NCI-H510A (cell line): ENCODE measurements around the gene OAS1.
A peak's percentile ranks its signal among the peaks of the same experiment; 100 is the strongest.

Experiments used
- DNase-seq: peaks from one replicate; lab custom pipeline; 2025; lab: John Stamatoyannopoulos, UW

Gene OAS1

DNA sequence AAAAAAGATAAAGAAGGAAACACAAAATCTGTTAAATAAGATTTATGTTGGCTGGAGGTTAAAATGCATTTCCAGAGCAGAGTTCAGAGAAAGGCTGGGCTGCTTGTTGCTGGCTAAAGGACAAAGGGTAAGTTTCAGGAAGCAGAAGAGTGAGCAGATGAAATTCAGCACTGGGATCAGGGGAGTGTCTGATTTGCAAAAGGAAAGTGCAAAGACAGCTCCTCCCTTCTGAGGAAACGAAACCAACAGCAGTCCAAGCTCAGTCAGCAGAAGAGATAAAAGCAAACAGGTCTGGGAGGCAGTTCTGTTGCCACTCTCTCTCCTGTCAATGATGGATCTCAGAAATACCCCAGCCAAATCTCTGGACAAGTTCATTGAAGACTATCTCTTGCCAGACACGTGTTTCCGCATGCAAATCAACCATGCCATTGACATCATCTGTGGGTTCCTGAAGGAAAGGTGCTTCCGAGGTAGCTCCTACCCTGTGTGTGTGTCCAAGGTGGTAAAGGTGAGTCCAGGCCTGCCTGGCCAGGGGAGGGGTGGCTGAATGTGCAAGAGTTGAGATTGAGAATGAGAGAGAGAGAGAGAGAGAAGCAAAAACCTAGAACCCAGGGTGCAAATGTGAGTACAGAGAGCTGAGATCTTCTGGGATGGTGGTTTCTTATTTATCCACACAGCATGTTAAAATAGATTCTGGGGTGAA lies at the start of gene OAS1:
TSS of gene OAS1 (plus strand) at position 251 of the 703 bp plus-strand sequence. CDS start at position 329, 78 bp downstream.
- peak; percentile 41 for DNase-seq

DNA sequence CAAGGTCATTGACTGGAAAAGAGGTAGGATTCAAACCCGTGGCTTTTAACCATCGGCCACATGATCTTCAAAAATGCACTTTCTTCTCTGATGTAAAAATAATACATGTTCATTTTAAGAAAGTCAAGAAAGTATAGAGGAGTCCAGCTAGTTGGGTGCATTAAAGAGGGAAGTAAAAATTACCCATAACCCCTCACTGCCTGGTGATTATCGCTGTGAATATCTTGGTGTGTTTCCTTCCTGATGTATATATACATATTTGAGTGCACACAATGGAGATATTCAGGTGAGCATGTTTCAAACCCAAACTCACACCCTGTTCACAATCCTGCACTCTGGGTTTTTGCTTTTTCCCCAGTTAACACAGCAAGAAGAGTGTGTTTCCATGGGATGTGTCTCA lies 47.5 kb upstream of the OAS1 start:
- DNase-seq = no peak

DNA sequence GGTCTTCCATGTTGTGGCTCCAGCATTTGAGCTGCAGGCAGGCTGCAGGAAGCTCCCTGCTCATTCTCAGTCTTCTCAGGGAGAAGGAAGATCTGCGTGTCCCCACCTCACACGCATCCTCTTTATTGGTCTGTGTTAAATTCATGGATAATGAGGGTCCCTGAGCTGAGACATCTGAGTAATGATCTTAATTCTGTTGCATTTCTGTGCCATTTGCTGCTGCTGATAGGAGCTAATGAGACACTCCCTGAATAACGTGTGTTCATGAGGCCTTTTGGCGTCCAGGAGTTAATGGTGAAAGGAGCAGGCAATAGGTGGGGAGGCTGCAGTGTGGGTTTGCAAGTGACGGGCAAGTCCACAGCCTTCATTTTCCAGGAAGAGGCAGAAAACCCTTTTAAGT lies 46.6 kb upstream of the OAS1 start:
- DNase-seq = no peak

DNA sequence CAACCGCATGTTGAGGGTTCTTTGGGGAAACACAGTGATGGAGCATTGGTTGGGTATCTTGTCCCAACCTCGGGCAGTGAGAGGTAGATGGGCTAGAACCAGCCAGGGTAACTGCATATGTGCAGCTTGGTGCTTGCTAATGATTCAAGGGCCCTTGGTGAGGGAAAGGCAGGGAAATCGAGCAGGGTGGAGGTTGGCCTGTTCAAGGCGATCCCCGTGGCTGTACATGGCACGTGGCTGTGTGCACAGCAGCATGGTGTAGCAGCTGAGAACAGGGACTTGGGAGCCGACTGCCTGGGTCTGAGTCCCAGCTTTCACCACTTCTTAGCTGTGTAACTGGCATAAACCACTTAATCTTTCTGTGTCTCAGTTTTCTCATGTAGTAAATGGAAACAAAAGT lies 45.5 kb upstream of the OAS1 start:
- no peak for DNase-seq

DNA sequence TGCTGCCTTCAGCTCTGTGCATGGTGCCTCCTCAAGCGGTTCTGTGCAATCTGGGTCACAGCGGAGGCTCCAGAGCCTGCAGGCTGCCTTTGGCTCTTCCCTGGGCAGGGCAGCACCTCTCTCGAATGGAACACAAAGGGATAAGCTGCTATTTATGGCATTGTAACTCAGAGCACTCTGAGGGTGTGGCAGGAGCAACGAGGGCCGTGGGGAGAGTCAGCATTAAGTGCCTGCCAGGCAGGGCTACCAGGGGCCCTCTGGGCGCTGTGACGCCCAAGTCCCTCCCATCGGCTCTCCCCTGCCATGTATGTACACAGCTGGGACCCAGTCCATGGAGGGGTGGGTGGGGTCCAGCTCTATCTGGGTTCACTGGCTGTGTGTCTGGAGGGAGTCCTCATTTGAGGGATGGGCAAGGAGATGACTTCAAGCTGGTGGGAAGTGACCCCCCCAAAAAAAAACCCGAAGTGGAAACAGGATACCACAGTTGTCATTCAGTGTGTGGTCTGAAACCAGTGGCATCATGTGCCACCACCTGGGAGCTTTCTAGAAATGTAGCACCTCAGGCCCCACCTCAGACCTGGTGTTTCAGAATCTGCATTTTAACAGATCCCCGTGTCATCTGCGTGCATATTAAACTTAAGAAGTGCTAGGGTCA lies 44.0 kb upstream of the OAS1 start:
- DNase-seq = no peak

DNA sequence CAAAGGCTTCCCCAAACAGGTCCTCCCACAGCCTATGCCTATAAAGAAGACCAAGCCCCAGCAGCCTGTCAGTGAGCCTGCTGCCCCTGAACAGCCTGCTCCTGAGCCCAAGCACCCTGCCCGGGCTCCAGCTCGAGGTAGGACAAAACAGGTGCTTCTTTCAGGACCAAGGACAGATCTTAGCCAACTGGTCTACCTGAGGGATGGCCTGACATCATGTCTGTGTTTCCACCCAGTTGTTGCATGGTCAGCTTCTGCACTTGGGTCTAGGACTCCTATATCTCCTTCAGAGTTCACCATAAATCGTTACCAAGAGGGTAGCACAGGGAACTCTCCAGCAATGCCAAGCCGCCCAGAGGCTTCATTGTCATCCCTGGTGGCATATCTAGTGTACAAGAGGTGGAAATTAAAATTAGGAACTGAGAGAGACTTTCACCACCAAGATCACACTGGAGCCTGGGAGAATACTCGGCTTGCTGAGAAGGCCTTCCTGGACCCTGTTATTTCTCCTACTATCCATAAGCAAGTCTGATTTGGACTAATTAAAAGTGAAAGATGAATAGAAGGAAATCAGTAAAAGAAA lies 38.2 kb upstream of the OAS1 start:
- DNase-seq = no peak

DNA sequence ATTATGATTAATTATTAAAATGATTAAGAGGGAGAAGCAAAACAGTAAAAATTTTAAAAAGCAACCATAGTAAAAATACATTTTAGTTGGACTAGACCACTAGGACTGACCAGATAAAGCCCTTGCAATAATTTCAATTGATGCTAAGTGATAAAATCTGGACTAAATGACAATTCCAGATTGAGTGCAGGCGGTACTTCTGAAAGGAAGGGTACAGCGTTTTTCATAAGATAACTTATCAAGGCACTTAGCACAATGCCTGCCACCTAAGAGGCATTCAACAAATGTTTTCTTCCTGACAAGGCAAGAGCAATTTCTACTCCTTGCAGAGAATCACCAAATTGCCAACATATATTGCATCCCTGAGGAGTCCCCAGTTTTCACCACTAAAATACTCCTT lies 37.7 kb upstream of the OAS1 start:
- DNase-seq = no peak

DNA sequence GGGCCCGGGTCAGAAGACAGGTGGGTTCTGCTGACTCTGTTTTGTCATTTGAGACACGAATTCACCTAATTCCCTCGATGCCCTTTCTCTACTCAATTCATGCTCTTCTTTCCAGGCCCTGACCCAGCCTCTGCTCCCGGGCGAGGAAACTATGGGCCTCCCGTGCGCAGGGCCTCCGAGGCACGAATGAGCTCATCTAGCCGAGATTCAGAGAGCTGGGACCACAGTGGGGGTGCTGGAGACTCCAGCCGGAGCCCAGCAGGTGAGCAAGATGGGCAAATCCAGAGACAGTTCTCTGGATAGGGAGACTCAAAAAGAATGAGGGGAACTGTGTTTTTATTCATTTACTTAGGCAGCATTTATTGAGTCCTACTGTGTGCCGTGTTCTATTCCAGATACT lies 37.0 kb upstream of the OAS1 start:
- no peak for DNase-seq

DNA sequence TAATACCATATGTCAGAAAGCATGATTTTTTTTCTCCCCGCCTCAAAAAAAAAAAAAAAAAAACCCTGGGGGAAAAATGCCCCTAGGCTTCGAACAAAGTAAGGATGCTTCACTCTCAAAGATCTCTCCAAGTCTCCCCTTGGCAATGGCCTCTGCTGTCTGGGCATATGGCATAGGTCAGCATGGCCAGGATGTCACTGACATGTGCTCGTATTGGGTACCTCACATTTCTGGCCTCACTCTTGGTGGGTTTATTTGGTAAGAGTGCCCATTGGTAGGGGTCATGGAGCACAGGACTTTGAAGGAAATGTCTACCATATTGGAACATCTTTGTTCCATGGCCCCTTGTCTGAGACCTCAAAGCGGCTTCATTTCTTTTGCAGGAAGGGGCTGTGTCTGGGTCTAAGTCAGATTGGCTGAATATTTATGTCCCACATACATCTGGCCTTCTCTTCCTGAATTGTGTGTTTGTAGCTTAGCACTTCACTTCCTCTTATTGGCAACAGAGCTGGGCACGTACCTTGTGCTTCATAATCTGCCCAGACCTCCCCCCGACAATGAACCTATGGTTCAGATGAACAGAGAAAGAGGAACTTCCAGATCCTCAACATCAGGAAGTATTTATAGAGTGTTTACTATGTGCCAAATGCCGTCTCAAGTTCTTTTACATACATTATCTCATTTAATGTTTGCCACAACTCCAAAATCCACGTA lies 36.3 kb upstream of the OAS1 start:
- DNase-seq = no peak

DNA sequence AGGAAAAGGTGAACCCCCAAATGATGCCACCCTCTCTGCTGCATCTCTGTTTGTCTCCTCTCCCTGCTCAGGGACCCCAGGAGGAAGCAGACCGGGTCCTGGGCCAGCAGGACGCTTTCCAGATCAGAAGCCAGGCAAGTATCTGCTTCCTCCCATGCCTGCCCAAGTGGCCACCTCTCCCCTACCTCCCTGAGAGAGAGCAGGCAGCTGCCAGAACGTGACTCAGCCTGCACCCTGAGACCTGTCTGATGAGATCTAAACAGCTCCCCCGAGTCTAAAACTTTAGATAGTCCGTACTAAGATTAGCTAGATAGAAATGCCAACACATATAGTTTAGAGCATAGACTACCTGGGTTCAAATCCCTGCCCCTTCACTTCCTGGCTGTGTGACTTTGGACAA lies 31.2 kb upstream of the OAS1 start:
- DNase-seq = no peak

DNA sequence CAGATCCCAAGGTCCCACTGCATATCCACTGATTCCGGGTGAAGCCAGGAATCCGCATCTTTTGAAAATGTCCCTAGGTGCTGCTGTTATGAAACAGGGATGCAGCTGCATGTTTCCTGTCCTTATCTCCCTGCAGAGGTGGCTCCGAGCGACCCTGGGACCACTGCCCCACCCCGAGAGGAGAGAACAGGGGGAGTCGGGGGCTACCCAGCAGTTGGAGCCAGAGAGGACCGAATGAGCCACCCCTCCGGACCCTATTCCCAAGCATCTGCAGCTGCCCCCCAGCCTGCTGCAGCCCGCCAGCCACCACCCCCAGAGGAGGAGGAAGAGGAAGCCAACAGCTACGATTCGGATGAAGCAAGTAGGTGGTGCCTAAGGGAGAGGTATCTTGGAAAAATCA lies 30.3 kb upstream of the OAS1 start:
- DNase-seq = no peak

DNA sequence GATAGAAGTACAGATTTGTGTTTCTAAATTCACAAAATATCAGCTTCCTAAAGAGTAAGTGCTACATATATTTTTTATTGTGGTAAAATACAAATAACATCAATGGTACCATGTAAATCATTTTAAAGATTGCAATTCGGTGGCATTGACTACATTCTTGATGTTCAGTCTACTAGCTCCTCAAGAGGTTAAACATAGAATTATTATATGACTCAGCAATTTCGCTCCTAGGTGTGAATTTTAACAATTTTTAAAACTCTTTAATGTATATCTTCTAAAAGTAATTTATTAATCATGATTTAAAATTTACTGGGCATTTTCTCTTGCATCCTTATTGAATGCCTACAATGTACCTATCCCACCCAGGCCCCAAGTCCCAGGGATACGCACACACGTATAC lies 29.8 kb upstream of the OAS1 start:
- no peak for DNase-seq

DNA sequence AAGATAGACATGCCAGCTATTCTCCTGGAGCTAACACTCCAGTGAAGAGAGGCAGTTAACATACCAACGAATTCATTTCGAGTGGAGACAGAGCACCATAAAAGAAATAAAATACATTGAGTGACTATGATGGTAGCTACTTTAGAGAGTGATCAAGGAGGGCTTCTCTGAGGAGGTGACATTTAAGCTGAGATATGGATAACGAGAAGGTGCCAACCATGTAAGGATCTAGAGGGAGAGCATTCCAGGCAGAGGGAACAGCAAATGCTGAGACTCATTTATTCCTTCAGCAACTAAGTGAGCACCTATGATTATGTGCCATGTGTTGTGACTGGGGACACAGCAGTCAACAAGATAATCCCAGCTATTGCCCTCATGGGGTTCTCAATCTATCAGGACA lies 28.3 kb upstream of the OAS1 start:
- DNase-seq = no peak

DNA sequence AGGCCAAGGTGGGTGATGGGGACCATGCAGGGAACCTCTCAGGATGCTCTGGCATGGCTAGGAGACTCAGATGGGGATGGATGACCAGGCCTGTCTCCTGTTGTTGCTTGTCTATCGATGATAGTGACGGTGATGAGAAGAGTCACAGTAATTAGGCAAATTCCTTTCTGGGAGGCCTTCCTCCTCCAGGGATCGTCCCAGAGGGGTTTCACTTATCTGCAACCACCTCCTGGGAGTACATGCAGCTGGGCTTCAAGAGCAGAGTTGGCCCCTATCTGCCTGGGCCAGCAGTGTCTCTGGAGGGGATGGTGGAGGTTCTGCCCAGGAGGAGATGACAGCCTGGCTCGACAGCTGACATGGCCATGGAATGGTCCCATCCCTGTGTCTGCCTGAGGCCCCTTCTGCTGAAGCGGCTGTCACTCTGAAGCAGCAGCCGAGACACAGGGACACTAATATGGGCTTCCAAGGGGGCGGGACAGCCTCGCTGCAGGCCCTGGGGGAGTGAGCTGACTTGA lies 27.5 kb upstream of the OAS1 start:
- DNase-seq = no peak

DNA sequence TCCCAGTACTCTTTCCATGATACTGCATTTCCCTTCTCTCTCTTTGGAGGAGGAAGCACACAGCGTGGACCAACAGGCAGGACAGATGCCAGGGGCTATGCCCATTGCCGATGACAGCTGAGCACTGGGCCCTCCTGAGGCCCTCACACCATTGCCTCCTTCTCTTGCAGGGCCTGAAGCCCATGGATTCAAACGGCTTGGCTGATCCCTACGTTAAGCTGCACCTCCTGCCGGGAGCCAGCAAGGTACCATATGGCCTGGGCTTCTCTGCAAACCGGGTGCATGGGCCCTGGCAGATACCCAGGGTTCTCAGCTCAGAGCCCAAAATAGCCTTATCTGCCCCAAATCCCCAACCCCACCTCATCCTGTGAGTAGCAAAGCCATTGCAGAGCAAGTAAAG lies 25.2 kb upstream of the OAS1 start:
- no peak for DNase-seq

DNA sequence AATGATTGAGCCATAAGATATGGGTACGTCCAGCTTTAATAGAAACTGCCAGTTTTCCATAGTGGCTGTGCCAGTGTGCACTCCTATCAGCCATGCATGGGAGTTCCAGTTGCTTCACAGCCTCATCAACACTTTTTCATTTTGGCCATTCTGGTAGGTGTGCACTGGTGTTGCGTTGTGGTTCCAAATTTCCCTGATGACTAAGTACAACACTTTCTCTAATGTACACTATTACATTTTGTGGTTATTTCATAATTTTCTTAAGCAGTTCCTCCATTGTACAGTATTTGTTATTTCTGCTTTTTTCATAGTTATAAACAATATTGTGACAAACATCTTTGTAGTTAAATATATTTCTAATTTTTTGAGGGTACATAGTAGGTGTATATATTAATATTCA lies 21.5 kb upstream of the OAS1 start:
- DNase-seq = no peak

DNA sequence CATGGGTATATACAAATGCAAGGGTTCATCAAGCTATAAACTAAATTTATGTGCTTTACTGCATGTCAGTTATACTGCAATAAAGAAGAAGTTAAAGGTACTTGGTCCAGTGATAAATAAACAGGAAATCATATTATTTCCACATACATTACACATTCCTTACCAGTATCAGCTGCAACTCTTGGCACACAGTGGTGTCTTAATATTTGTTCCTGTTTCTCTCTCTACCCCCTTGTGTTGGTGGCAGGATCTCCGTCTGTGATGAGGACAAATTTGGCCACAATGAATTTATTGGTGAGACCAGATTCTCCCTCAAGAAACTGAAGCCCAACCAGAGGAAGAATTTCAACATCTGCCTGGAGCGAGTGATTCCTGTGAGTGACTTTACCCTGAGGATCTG lies 19.2 kb upstream of the OAS1 start:
- DNase-seq = no peak

DNA sequence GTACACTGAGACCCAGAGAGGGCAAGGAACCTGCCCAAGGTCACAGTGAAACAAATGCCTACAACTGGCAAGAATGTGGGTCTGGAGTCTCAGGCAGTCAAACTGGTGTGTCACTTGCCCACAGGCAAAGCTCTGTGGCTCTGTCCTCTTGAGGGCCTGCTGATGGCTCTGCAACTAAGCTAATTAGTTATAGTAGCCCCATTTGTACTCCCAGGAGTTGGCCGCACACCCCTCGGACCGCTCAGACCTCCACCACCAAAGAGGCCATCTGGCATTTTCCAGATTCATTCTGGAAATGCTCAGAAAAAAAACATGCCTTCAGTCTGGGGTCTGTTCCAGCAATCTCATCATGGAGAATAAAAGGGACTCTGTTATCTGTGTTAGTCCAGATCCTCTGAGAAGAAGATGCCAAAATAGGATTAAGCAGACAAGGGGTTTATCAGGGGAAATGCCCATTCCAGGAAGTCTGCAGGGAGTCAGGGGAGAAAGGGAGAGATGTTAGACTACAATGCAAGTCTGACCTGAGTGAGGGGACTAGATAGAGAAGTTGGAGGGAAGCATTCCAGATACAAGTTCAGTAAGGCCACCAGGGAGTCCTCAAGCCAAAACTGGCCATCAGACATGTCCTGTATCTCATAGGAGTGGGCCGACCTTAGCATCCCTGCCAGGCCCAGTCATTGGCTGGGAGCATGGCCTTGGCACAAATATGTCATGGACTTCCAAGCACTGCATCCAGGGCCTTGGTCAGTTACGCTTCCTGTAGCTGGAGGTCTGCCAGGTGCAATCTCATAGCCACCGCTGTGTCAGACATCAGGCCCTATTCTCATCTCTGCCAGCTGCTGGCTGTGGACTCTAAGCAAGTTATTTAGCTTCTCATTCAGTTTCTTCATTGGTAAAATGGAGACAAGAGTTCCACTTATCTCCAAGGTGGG lies 15.4 kb upstream of the OAS1 start:
- no peak for DNase-seq

DNA sequence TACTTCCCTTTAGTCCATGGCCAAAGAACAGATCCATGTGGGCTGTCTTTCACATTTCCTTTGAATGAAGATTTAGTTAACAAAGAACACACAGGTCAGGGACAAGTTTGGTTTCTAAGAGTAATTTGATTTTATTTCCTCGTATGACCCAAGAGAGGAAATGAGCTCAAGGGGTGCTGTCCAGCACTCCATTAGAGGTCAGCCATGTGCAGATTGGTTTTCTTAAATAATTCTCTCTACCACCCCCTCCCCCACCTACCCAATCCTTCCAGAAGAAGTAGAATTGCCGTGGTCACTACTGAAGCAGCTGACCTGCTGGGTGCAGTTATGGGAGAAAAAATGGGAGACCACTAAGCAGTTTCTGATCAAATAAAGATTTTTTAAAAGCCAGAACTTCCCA lies 13.9 kb upstream of the OAS1 start:
- DNase-seq = no peak

DNA sequence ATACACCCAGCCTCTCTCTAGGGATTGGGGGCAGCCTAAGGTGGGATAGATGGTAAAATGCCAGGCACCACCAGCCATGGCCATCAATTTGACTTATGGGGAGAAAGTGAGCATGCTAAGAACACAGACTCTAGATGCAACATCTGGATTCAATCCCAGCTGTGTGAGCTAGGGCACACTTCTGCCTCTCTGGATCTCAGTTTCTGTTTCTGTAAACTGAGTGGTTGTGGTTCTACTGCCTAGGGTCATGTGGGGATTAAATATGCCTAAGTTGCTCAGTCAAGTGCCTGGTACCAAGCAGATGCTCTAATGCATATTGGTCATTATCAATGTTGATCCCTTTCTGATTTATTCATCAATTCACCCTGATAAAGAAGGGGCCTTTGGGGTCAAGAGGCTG lies 12.6 kb upstream of the OAS1 start:
- no peak for DNase-seq

DNA sequence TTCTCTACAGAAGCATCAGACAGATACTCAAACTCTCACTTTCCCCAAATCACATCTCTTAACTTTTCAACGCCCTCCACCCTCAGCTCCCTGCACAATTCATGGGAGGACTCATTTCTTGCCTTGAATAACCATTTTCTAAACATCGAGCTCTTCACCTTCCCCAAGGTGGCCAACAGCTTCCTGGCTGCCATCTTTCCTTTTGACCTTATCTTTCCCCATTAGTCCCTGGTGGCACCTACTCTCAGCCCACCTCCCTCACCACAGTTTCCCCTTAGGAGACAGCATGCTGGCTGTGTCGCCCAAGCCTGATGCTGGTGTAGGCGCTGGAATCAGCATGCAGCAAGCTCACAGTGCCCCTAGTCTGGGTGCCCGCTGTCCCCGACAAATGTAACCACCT lies 8.4 kb upstream of the OAS1 start:
- DNase-seq = no peak
